IMR-90 (cell line): ENCODE measurements around the gene TES. TPM values are rescaled to one million over a fixed set of nuclear protein-coding genes. Genes with fewer than 3 reads are reported as not detected.
A peak's percentile ranks its signal among the peaks of the same experiment; 100 is the strongest.

ENCODE experiments used
- ATAC-seq: fragments of 200-7000 bp; cut with Tn5 transposase; 2 replicates; pipeline ENCODE4 v1.9.1; 2020; ENCODE audit warnings: low read depth, mild to moderate bottlenecking, moderate library complexity
- BruUV-seq: library from RNA; stranded (reverse); fragments of 400-500 nt; replicated peaks from 2 replicates; lab custom pipeline; 2021; lab: Mats Ljungman, UMichigan
- CTCF ChIA-PET: fragments of 300-600 bp; formaldehyde crosslinking; extraction: SDS; loops from one replicate; lab custom pipeline; 2021; ENCODE audit warnings: antibody characterized with exemption; lab: Yijun Ruan, JAX
- POLR2A ChIA-PET: fragments of 300-600 bp; sonication (Branson Sonifier 250); formaldehyde crosslinking; loops from one replicate; lab custom pipeline; 2022; ENCODE audit warnings: antibody characterized with exemption; ENCODE audit not compliant: unreplicated experiment; lab: Charles Lee
- DNase-seq: peaks from one replicate; pipeline ENCODE4 v3.0.0; 2013
- H2AFZ ChIP-seq: replicated peaks from 2 replicates; pipeline ENCODE3; 2013; ENCODE audit warnings: low read length, mild to moderate bottlenecking; ENCODE audit not compliant: poor library complexity
- H2AK5ac ChIP-seq: 2 replicates; pipeline ENCODE4 v1.6.1; 2013; ENCODE audit warnings: low read depth, low read length, inconsistent platforms
- H2AK9ac ChIP-seq: replicated peaks from 2 replicates; pipeline ENCODE3; 2013; ENCODE audit warnings: mild to moderate bottlenecking, low read depth, low read length, moderate library complexity; ENCODE audit not compliant: poor library complexity
- H2BK120ac ChIP-seq: 2 replicates; pipeline ENCODE4 v1.6.1; 2013; ENCODE audit warnings: low read depth, low read length, inconsistent platforms
- H2BK15ac ChIP-seq: 3 replicates; pipeline ENCODE4 v1.6.1; 2013; ENCODE audit warnings: low read depth, low read length, inconsistent platforms
- H2BK20ac ChIP-seq: 2 replicates; pipeline ENCODE4 v1.6.1; 2013; ENCODE audit warnings: low read depth, mild to moderate bottlenecking, inconsistent platforms, low read length, moderate library complexity
- H2BK5ac ChIP-seq: 2 replicates; pipeline ENCODE4 v1.6.1; 2013; ENCODE audit warnings: mild to moderate bottlenecking, low read depth, low read length, inconsistent platforms; ENCODE audit not compliant: poor library complexity, severe bottlenecking
- H3K14ac ChIP-seq: replicated peaks from 2 replicates; pipeline ENCODE4 v1.6.1; 2013; ENCODE audit warnings: low read depth, low read length, inconsistent platforms
- H3K18ac ChIP-seq: 2 replicates; pipeline ENCODE4 v1.6.1; 2013; ENCODE audit warnings: low read depth, low read length, control low read depth
- H3K23ac ChIP-seq: 2 replicates; pipeline ENCODE4 v1.6.1; 2013; ENCODE audit warnings: low read depth, low read length, inconsistent platforms
- H3K27ac ChIP-seq: 2 replicates; pipeline ENCODE4 v1.5.1; 2013; ENCODE audit warnings: mild to moderate bottlenecking, control low read depth, low read length; ENCODE audit not compliant: insufficient read depth
- H3K27me3 ChIP-seq: 2 replicates; pipeline ENCODE4 v1.6.1; 2013; ENCODE audit warnings: low read length; ENCODE audit not compliant: control insufficient read depth, insufficient read depth
- H3K36me3 ChIP-seq: 2 replicates; pipeline ENCODE4 v1.6.1; 2013; ENCODE audit warnings: low read length, mixed read lengths; ENCODE audit not compliant: control insufficient read depth, insufficient read depth
- H3K4ac ChIP-seq: 2 replicates; pipeline ENCODE4 v1.6.1; 2013; ENCODE audit warnings: low read depth, low read length, inconsistent platforms
- H3K4me1 ChIP-seq: 2 replicates; pipeline ENCODE4 v1.6.1; 2013; ENCODE audit warnings: low read length, mixed read lengths; ENCODE audit not compliant: control insufficient read depth, insufficient read depth
- H3K4me2 ChIP-seq: 2 replicates; pipeline ENCODE4 v1.6.1; 2013; ENCODE audit warnings: low read depth, mild to moderate bottlenecking, control low read depth, low read length, moderate library complexity
- H3K4me3 ChIP-seq: 2 replicates; pipeline ENCODE4 v1.5.1; 2013; ENCODE audit warnings: low read depth, mild to moderate bottlenecking, control low read depth, low read length, moderate library complexity; ENCODE audit not compliant: insufficient read depth
- H3K56ac ChIP-seq: 2 replicates; pipeline ENCODE4 v1.6.1; 2013; ENCODE audit warnings: low read length, inconsistent platforms; ENCODE audit not compliant: insufficient read depth; ENCODE audit errors: extremely low read depth
- H3K79me1 ChIP-seq, 2 experiments: 2 replicates each; pipeline ENCODE4 v1.6.1; 2013; ENCODE audit warnings: low read length in 2 of 2, inconsistent platforms in 1 of 2, low read depth in 1 of 2
- H3K9ac ChIP-seq: 2 replicates; pipeline ENCODE4 v1.6.1; 2013; ENCODE audit warnings: low read depth, low read length, control low read depth
- H3K9me1 ChIP-seq: 2 replicates; pipeline ENCODE4 v1.6.1; 2013; ENCODE audit warnings: low read length, inconsistent platforms; ENCODE audit not compliant: insufficient read depth
- H3K9me3 ChIP-seq: 2 replicates; pipeline ENCODE4 v1.6.1; 2013; ENCODE audit warnings: low read length; ENCODE audit not compliant: control insufficient read depth, insufficient read depth
- H4K20me1 ChIP-seq: 2 replicates; pipeline ENCODE4 v1.6.1; 2013; ENCODE audit warnings: low read length, inconsistent platforms; ENCODE audit not compliant: insufficient read depth
- H4K5ac ChIP-seq: 2 replicates; pipeline ENCODE4 v1.6.1; 2013; ENCODE audit warnings: mild to moderate bottlenecking, low read depth, low read length, control low read depth
- H4K8ac ChIP-seq, 2 experiments: 2 replicates each; pipeline ENCODE4 v1.6.1; 2013; ENCODE audit warnings: low read depth in 2 of 2, low read length in 2 of 2, control low read depth in 1 of 2, inconsistent platforms in 1 of 2
- H4K91ac ChIP-seq: 2 replicates; pipeline ENCODE4 v1.6.1; 2013; ENCODE audit warnings: low read depth, low read length, inconsistent platforms; ENCODE audit not compliant: insufficient read depth
- CEBPB ChIP-seq: IDR thresholded peaks from 2 replicates; pipeline ENCODE4 v1.6.1; 2012; ENCODE audit warnings: low read depth, low read length, improper control_type of control experiment
- FOS ChIP-seq: fragments of 150-350 bp; IDR thresholded peaks from 2 replicates; pipeline ENCODE4 v1.6.1; 2016; ENCODE audit warnings: low read depth, low read length
- MAZ ChIP-seq: IDR thresholded peaks from 2 replicates; pipeline ENCODE4 v1.6.1; 2012; ENCODE audit warnings: low read depth, mild to moderate bottlenecking, low read length, improper control_type of control experiment, moderate library complexity, borderline replicate concordance
- RAD21 ChIP-seq: IDR thresholded peaks from 2 replicates; pipeline ENCODE4 v1.6.1; 2012; ENCODE audit warnings: low read length, improper control_type of control experiment
- RFX5 ChIP-seq: IDR thresholded peaks from 2 replicates; pipeline ENCODE4 v1.8.0; 2012; ENCODE audit warnings: low read depth, mild to moderate bottlenecking, low read length, moderate library complexity
- WGBS, 2 experiments: methylation state at CpG; one replicate each; pipeline versions ENCODE4 v1.1.5 to v1.1.7; 2013; ENCODE audit warnings: missing lambda C conversion rate in 2 of 2; ENCODE audit not compliant: insufficient read length in 1 of 2; ENCODE audit errors: extremely low coverage in 2 of 2; 5-methylcytosine and 5-hydroxymethylcytosine counted together
- dilution Hi-C: fragments of 300-500 bp; cut with HindIII; formaldehyde crosslinking; loops from one replicate; pipeline ENCODE4 v1.14.3; 2018; ENCODE audit warnings: low sequenced_read_pairs; ENCODE audit not compliant: unreplicated experiment
- in situ Hi-C: fragments of 300-500 bp; cut with MboI; formaldehyde crosslinking; loops from 3 replicates; pipeline ENCODE4 v1.14.3; 2019; ENCODE audit warnings: low sequenced_read_pairs, inconsistent platforms, mixed read lengths
- intact Hi-C: fragments of 100-400 bp; cut with micrococcal nuclease; formaldehyde crosslinking; loops from 2 replicates; pipeline ENCODE4 v1.10.0; 2022
- polyA plus RNA-seq, 3 experiments: library from polyadenylated mRNA; depleted of rRNA; stranded (reverse); fragments of >200 nt; gene quantifications; 2 replicates each; pipeline ENCODE4 v1.2.3, GENCODE V29; 2012; ENCODE audit warnings: low replicate concordance in 1 of 3
- total RNA-seq: library from RNA; depleted of rRNA; stranded (reverse); fragments of >200 nt; gene quantifications from 2 replicates; pipeline ENCODE4 v1.2.3, GENCODE V29; 2012

The TES gene
- total and polyA plus RNA-seq, 2 of the 4 experiments (the other 2 are of a cell fraction) = 54.0 to 83.3 TPM

- Histone ChIP-seq H3K4me2 (peak overlapping the region; percentile 91), H3K27me3 (no peaks in the 10 kb centered on the region), H3K4me3 (peak overlapping the region; percentile 36; the same call in 1 of the 2 replicates), H3K14ac (peak overlapping the region; percentile 95), H2BK120ac (peak overlapping the region; percentile 97), H4K91ac (peak overlapping the region; percentile 94), H3K79me1 (peaks cover 15 to 24% of the 10 kb centered on the region in 2 experiments; a peak in 3 of 4 replicates), H3K18ac (peak overlapping the region; percentile 97), H3K9me1 (peaks cover 18% of the 10 kb centered on the region), H3K9ac (peak overlapping the region; percentile 67), H3K56ac (peak overlapping the region; percentile 97), H2AK5ac (peak overlapping the region; percentile 61), H4K5ac (peak overlapping the region; percentile 95), H2BK15ac (peak overlapping the region; percentile 80), H3K36me3 (no peaks in the 10 kb centered on the region), H3K4ac (peak overlapping the region; percentile 93), H4K20me1 (peaks cover 4% of the 10 kb centered on the region; the same call in 1 of the 2 replicates), H3K23ac (peak overlapping the region; percentile 92), H3K4me1 (peaks cover 16% of the 10 kb centered on the region), H3K9me3 (no peaks in the 10 kb centered on the region), H2BK5ac (peak overlapping the region; percentile 100), H2AFZ (peak overlapping the region; percentile 16), H2AK9ac (no peak overlapping the region), H4K8ac (peak overlapping the region; percentile 53 to 95), H2BK20ac (peak overlapping the region; percentile 98), H3K27ac (peak overlapping the region; percentile 90)
- dilution Hi-C loops (loop anchor here (25.0 kb wide), 1 partner anchor 240 kb away; no protein-coding TSS in a partner anchor), in situ Hi-C loops (no loop called here), intact Hi-C loops (loop anchor here (2.0 to 5.0 kb wide), 6 partner anchors 45 to 253 kb away; partner anchors contain the start of gene CAV1)
- BruUV-seq = no TSS peak
- WGBS, 2 experiments = no CpG with 5 or more reads among the region's 4 CpGs
- POLR2A ChIA-PET = interaction anchor here (0.6 to 1.8 kb wide), 6 partner anchors 16 to 292 kb away, joined by 4 to 7 read pairs (median 6); partner anchors contain the start of gene CAV2
- TF ChIP-seq RAD21 = peak; percentile 11
- TF ChIP-seq MAZ = no peak
- TF ChIP-seq RFX5 = no peak
- peak; percentile 93 for TF ChIP-seq FOS
- TF ChIP-seq CEBPB = peak; percentile 80
- peak; percentile 89 for ATAC-seq
- DNase-seq = peak; percentile 98
- CTCF ChIA-PET = interaction anchor here (0.6 to 1.4 kb wide), 6 partner anchors 12 to 409 kb away, joined by 3 to 5 read pairs (median 4); no protein-coding TSS in a partner anchor
These were observed 61.9 kb downstream of the TES start for GRCh38 chr7:116271963-116272886.
